Measurements from ENCODE around the gene NIN. TPM values are rescaled to one million over a fixed set of nuclear protein-coding genes. Genes with fewer than 3 reads are reported as not detected.

The NIN gene
- polyA plus RNA-seq, 1 experiment: 26.9 TPM

DNA sequence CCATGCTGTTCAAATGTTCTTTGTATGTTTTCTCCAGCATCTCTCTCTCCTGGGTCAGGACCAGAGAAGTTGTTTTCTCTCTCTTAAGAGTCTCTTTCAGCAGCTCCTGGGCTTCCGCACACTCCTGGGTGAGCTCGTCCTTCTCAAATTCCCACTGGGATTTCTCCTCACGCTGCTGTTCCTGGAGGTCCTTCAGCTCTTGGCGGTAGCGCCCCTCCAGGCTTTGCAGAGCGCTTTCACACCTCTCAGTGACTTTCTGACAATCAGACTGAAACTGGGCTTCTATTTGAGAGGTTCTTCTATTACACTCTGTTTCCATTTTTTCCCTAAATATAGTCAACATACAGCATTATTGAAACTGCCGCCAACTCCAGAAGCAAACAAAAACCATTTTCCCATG is 72.7 kb downstream of the NIN start:
- CTCF ChIA-PET: interaction anchor here (1.1 to 1.6 kb wide), 3 partner anchors 16 to 215 kb away, joined by 4 read pairs; no protein-coding TSS in a partner anchor
- no peak overlapping the region for H3K27ac ChIP-seq (ENCODE audit: low read depth, low read length)
- TF ChIP-seq, protein P1, sequence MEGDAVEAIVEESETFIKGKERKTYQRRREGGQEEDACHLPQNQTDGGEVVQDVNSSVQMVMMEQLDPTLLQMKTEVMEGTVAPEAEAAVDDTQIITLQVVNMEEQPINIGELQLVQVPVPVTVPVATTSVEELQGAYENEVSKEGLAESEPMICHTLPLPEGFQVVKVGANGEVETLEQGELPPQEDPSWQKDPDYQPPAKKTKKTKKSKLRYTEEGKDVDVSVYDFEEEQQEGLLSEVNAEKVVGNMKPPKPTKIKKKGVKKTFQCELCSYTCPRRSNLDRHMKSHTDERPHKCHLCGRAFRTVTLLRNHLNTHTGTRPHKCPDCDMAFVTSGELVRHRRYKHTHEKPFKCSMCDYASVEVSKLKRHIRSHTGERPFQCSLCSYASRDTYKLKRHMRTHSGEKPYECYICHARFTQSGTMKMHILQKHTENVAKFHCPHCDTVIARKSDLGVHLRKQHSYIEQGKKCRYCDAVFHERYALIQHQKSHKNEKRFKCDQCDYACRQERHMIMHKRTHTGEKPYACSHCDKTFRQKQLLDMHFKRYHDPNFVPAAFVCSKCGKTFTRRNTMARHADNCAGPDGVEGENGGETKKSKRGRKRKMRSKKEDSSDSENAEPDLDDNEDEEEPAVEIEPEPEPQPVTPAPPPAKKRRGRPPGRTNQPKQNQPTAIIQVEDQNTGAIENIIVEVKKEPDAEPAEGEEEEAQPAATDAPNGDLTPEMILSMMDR (IDR thresholded peaks at IDR 0.05; ENCODE audit: low read depth, low read length): no peak
- no peak overlapping the region for H3K4me3 ChIP-seq (ENCODE audit: low read depth, low read length)
- POLR2A ChIA-PET: no interaction called here
- no peaks in the 10 kb centered on the region for H3K27me3 ChIP-seq (ENCODE audit: control insufficient read depth, insufficient read depth, low read length)
- H3K9me3 ChIP-seq (ENCODE audit: control insufficient read depth, insufficient read depth, low read length): no peaks in the 10 kb centered on the region
- no peak for DNase-seq (ENCODE audit: low read depth, low spot score)

DNA sequence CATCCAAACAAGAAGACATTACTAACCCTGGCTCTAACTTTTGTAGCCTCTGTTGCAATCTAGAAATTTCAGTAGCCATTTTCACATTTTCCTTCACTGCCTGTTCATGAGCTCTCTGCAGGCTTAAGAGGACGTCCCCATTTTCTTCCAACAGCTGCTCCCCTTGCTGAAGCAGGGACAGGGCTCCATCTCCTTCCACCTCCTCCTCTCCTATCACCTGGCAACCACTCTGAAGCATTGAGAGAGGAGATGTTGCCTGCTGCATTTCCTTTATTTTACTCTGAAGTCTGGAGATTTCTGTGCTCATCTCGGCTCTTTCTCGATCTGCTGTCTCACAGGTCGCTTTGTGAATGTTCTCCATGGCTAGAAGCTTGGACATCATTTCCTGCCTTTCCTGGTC is 73.3 kb downstream of the NIN start:
- H3K9me3 ChIP-seq (ENCODE audit: control insufficient read depth, insufficient read depth, low read length): no peaks in the 10 kb centered on the region
- DNase-seq (ENCODE audit: low read depth, low spot score): no peak
- no peak overlapping the region for H3K4me3 ChIP-seq (ENCODE audit: low read depth, low read length)
- TF ChIP-seq, protein P1 (IDR thresholded peaks at IDR 0.05; ENCODE audit: low read depth, low read length): no peak
- CTCF ChIA-PET: interaction anchor here (0.8 to 1.6 kb wide), 5 partner anchors 16 to 215 kb away, joined by 3 to 4 read pairs (median 4); no protein-coding TSS in a partner anchor
- H3K27me3 ChIP-seq (ENCODE audit: control insufficient read depth, insufficient read depth, low read length): no peaks in the 10 kb centered on the region
- H3K27ac ChIP-seq (ENCODE audit: low read depth, low read length): no peak overlapping the region
- POLR2A ChIA-PET: no interaction called here

- ChIA-PET CTCF (no interaction called here), POLR2A (no interaction called here)
- Histone ChIP-seq H3K27ac (ENCODE audit: low read depth, low read length) (no peak overlapping the region), H3K27me3 (ENCODE audit: control insufficient read depth, insufficient read depth, low read length) (no peaks in the 10 kb centered on the region), H3K4me3 (ENCODE audit: low read depth, low read length) (no peak overlapping the region), H3K9me3 (ENCODE audit: control insufficient read depth, insufficient read depth, low read length) (no peaks in the 10 kb centered on the region)
- TF ChIP-seq, protein P1 (IDR thresholded peaks at IDR 0.05; ENCODE audit: low read depth, low read length): no peak
- no peak for DNase-seq (ENCODE audit: low read depth, low spot score)
These were observed 74.7 kb downstream of the NIN start for GRCh38 chr14:50756300-50756699.

DNA sequence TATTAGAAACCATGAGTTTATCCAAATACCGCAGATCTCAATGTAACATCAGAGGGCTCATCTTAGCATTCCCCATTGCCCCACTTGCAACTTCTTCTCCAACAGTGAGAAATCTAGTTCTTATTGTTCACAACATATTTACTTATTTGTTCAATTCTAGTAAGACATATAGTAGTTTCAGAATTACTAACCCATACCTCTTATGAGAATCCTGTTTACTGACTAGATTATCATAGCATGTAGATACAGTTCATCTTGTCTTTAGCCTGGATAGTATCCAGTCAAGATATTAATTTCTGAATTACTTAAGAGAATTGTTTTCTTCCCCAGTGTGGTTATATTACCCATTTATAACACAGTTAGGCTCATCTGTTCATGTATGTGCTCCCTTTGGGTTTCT is 80.6 kb downstream of the NIN start:
- CTCF ChIA-PET: no interaction called here
- H3K4me3 ChIP-seq (ENCODE audit: low read depth, low read length): no peak overlapping the region
- H3K27me3 ChIP-seq (ENCODE audit: control insufficient read depth, insufficient read depth, low read length): no peaks in the 10 kb centered on the region
- POLR2A ChIA-PET: no interaction called here
- TF ChIP-seq, protein P1 (IDR thresholded peaks at IDR 0.05; ENCODE audit: low read depth, low read length): no peak
- H3K27ac ChIP-seq (ENCODE audit: low read depth, low read length): no peak overlapping the region
- no peaks in the 10 kb centered on the region for H3K9me3 ChIP-seq (ENCODE audit: control insufficient read depth, insufficient read depth, low read length)
- DNase-seq (ENCODE audit: low read depth, low spot score): no peak

DNA sequence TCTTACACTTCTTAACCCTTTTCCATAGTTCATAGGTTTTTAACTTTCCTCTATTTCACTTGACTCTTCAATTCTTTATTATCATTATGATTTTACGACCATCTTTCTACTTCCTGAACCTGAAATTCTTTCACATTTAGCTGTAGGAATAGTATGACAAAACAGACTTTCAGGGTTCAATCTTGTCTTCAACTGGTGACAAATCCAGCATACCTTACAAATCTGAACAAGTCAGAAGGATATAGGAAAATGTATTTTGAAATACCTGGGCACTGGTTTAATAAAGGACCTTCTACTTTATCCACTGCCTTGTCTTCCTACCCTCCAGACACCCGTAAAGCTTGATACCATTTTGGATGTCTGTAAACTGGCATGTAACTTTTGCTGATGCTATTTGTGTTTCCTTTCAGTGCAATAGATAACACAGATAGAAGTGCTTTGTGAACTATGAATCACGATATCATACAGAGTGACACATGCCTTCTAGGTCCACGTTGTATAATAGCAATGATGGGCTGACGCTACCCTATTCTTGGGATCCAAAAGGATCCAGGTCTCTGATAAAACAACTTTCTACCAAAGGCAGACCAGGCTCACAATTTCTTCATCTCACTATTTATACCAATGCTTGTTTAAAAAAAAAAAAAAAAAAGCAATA is 85.4 kb downstream of the NIN start:
- Histone ChIP-seq H3K4me3 (ENCODE audit: low read depth, low read length) (no peak overlapping the region), H3K9me3 (ENCODE audit: control insufficient read depth, insufficient read depth, low read length) (no peaks in the 10 kb centered on the region), H3K27ac (ENCODE audit: low read depth, low read length) (no peak overlapping the region), H3K27me3 (ENCODE audit: control insufficient read depth, insufficient read depth, low read length) (no peaks in the 10 kb centered on the region)
- DNase-seq (ENCODE audit: low read depth, low spot score): no peak
- POLR2A ChIA-PET: no interaction called here
- CTCF ChIA-PET: no interaction called here
- TF ChIP-seq, protein P1 (IDR thresholded peaks at IDR 0.05; ENCODE audit: low read depth, low read length): no peak
